ENCODE measurements around the gene ADAMTSL5. TPM values are rescaled to one million over a fixed set of nuclear protein-coding genes. Genes with fewer than 3 reads are reported as not detected.
A peak's percentile ranks its signal among the peaks of the same experiment; 100 is the strongest.

ADAMTSL5 gene
- total and polyA plus RNA-seq, 9 of the 15 experiments (the other 6 are each of a cell fraction or from before 2014, with no cell fraction given) = 1.0 to 11.6 (median 4.1) TPM

GRCh38 chr19:1503089-1503924, 9.5 kb downstream of the ADAMTSL5 start (continued):
- peak; percentile 86; the same call in 1 of the 2 replicates for TF ChIP-seq FOXP4 (CRISPR knock-in tag; IDR thresholded peaks at IDR 0.05; ENCODE audit: borderline replicate concordance)
- TF ChIP-seq PRPF4 (IDR thresholded peaks at IDR 0.05; ENCODE audit: insufficient read depth, low read depth, low read length, poor library complexity, severe bottlenecking) = no peak
- TF ChIP-seq CHD1 (IDR thresholded peaks at IDR 0.05; ENCODE audit: low read length) = no peak
- TF ChIP-seq ATF7 (IDR thresholded peaks at IDR 0.05) = peak; percentile 58; the same call in 1 of the 2 replicates
- 0 out of 2 replicates have a peak, but pooled peaks have one; percentile 40 for TF ChIP-seq ZNF165 (CRISPR knock-in tag; IDR thresholded peaks at IDR 0.05; ENCODE audit: borderline replicate concordance)
- TF ChIP-seq CREM (IDR thresholded peaks at IDR 0.05; ENCODE audit: low read depth) = peak; percentile 53; the same call in 1 of the 2 replicates
- TF ChIP-seq ZNF175 (CRISPR knock-in tag; IDR thresholded peaks at IDR 0.05; ENCODE audit: low read depth) = no peak
- no peak for TF ChIP-seq ZNF644 (tag; IDR thresholded peaks at IDR 0.05; ENCODE audit: low read depth)
- TF ChIP-seq THAP7 (CRISPR knock-in tag; IDR thresholded peaks at IDR 0.05) = 0 out of 2 replicates have a peak, but pooled peaks have one; percentile 72
- peak in 1 of 3 experiments; percentile 69 for TF ChIP-seq YY1 (IDR thresholded peaks at IDR 0.05; ENCODE audit: borderline replicate concordance in 1 of 3, control insufficient read depth in 1 of 3, extremely low read depth in 1 of 3, insufficient read depth in 3 of 3, insufficient read length in 1 of 3, insufficient replicate concordance in 2 of 3, low read depth in 1 of 3, low read length in 2 of 3)
- TF ChIP-seq NELFE (IDR thresholded peaks at IDR 0.05; ENCODE audit: insufficient read depth, insufficient read length) = no peak
- no peak for TF ChIP-seq ZNF23 (CRISPR knock-in tag; IDR thresholded peaks at IDR 0.05)
- peak; percentile 94 for TF ChIP-seq AFF4 (CRISPR knock-in tag; IDR thresholded peaks at IDR 0.05)
- peak; percentile 69; the same call in 1 of the 2 replicates for TF ChIP-seq GATAD2B (IDR thresholded peaks at IDR 0.05; ENCODE audit: borderline replicate concordance)
- 0 out of 2 replicates have a peak, but pooled peaks have one; percentile 82 for TF ChIP-seq ZBTB49 (CRISPR knock-in tag; IDR thresholded peaks at IDR 0.05; ENCODE audit: borderline replicate concordance)
- TF ChIP-seq RFX5 (IDR thresholded peaks at IDR 0.05; ENCODE audit: low read depth, low read length) = no peak
